ENCODE data around the gene CGNL1. TPM values are rescaled to one million over a fixed set of nuclear protein-coding genes. Genes with fewer than 3 reads are reported as not detected.
A peak's percentile ranks its signal among the peaks of the same experiment; 100 is the strongest.

CGNL1 gene
- total RNA-seq, 1 donor from 2014 or later: 3.5 TPM

GRCh38 chr15:57522148-57522547, 145.8 kb downstream of the CGNL1 start:
- Histone ChIP-seq H3K36me3 (peaks cover 0 to 7% of the 10 kb centered on the region in 2 donors), H3K27me3 (no peaks in the 10 kb centered on the region), H3K4me1 (no peaks in the 10 kb centered on the region), H3K4me3 (no peak overlapping the region), H3K27ac (no peak overlapping the region), H3K9me3 (no peaks in the 10 kb centered on the region)
- TF ChIP-seq CTCF (IDR thresholded peaks at IDR 0.05): no peak
- DNase-seq (ENCODE audit: low spot score in 2 of 2): no peak
- intact Hi-C loops (cut with DNase I): loop anchor here (5.0 kb wide), 1 partner anchor 60 kb away; no protein-coding TSS in a partner anchor

- Histone ChIP-seq H3K36me3 (peaks cover 0 to 3% of the 10 kb centered on the region in 2 donors), H3K4me3 (no peak overlapping the region), H3K4me1 (no peaks in the 10 kb centered on the region), H3K9me3 (no peaks in the 10 kb centered on the region), H3K27me3 (no peaks in the 10 kb centered on the region), H3K27ac (no peak overlapping the region)
- DNase-seq (ENCODE audit: low spot score in 2 of 2): no peak
- no peak for TF ChIP-seq CTCF (IDR thresholded peaks at IDR 0.05)
- intact Hi-C loops (cut with DNase I): no loop called here
These were observed 149.3 kb downstream of the CGNL1 start for GRCh38 chr15:57525581-57525980.

- TF ChIP-seq CTCF (IDR thresholded peaks at IDR 0.05): no peak
- peaks cover 0 to 3% of the 10 kb centered on the region in 2 donors for H3K36me3 ChIP-seq
- intact Hi-C loops (cut with DNase I): no loop called here
- H3K4me1 ChIP-seq: no peaks in the 10 kb centered on the region
- no peak for DNase-seq (ENCODE audit: low spot score in 2 of 2)
- H3K4me3 ChIP-seq: no peak overlapping the region
- H3K27ac ChIP-seq: no peak overlapping the region
- no peaks in the 10 kb centered on the region for H3K27me3 ChIP-seq
- no peaks in the 10 kb centered on the region for H3K9me3 ChIP-seq
These were observed 149.8 kb downstream of the CGNL1 start for GRCh38 chr15:57526076-57526475.

GRCh38 chr15:57526615-57527014, 150.3 kb downstream of the CGNL1 start:
- no peaks in the 10 kb centered on the region for H3K4me1 ChIP-seq
- no peaks in the 10 kb centered on the region for H3K9me3 ChIP-seq
- intact Hi-C loops (cut with DNase I): loop anchor here (1.0 kb wide), 1 partner anchor 186 kb away; no protein-coding TSS in a partner anchor
- H3K27me3 ChIP-seq: no peaks in the 10 kb centered on the region
- DNase-seq (ENCODE audit: low spot score in 2 of 2): no peak
- no peak for TF ChIP-seq CTCF (IDR thresholded peaks at IDR 0.05)
- no peak overlapping the region for H3K27ac ChIP-seq
- H3K36me3 ChIP-seq: peaks cover 0 to 3% of the 10 kb centered on the region in 2 donors
- no peak overlapping the region for H3K4me3 ChIP-seq

GRCh38 chr15:57527382-57528091, 151.2 kb downstream of the CGNL1 start:
- Histone ChIP-seq H3K36me3 (peaks cover 0 to 3% of the 10 kb centered on the region in 2 donors), H3K4me1 (no peaks in the 10 kb centered on the region), H3K4me3 (no peak overlapping the region), H3K9me3 (no peaks in the 10 kb centered on the region), H3K27me3 (no peaks in the 10 kb centered on the region), H3K27ac (no peak overlapping the region)
- intact Hi-C loops (cut with DNase I): loop anchor here (1.0 kb wide), 1 partner anchor 187 kb away; no protein-coding TSS in a partner anchor
- no peak for DNase-seq (ENCODE audit: low spot score in 2 of 2)
- peak; percentile 56 to 76 (median 68) for TF ChIP-seq CTCF (IDR thresholded peaks at IDR 0.05)
